Naive B cell (primary cell): ENCODE measurements around the gene TRIO. TPM values are rescaled to one million over a fixed set of nuclear protein-coding genes. Genes with fewer than 3 reads are reported as not detected.
A peak's percentile ranks its signal among the peaks of the same experiment; 100 is the strongest.

ENCODE experiments used
- ATAC-seq, 2 donors: fragments of 150-1000 bp; cut with Tn5 transposase; 2 replicates each; pipeline ENCODE4 v1.10.0; 2021; ENCODE audit warnings: low read depth in 2 of 2, mild to moderate bottlenecking in 2 of 2, moderate library complexity in 2 of 2
- DNase-seq: peaks from one replicate; pipeline ENCODE4 v3.0.0; 2022
- H3K27ac Mint-ChIP-seq, 6 donors: one replicate each; pipeline ENCODE4 v1.8.0; 2020 to 2022; ENCODE audit warnings: mild to moderate bottlenecking in 6 of 6, mixed read lengths in 6 of 6, moderate library complexity in 5 of 6, inconsistent platforms in 2 of 6
- H3K27me3 Mint-ChIP-seq, 3 donors: one replicate each; pipeline ENCODE4 v1.8.0; 2021 to 2022; ENCODE audit warnings: mixed read lengths in 3 of 3, mild to moderate bottlenecking in 1 of 3
- H3K36me3 Mint-ChIP-seq, 2 donors: one replicate each; pipeline ENCODE4 v1.8.0; 2020 to 2022; ENCODE audit warnings: mixed read lengths in 2 of 2, inconsistent platforms in 1 of 2, mild to moderate bottlenecking in 1 of 2
- H3K4me1 Mint-ChIP-seq, 3 donors: one replicate each; pipeline ENCODE4 v1.8.0; 2020 to 2022; ENCODE audit warnings: mixed read lengths in 3 of 3, inconsistent platforms in 1 of 3, mild to moderate bottlenecking in 1 of 3, moderate library complexity in 1 of 3
- H3K4me3 Mint-ChIP-seq, 8 donors: one replicate each; pipeline ENCODE4 v1.8.0; 2020 to 2022; ENCODE audit warnings: mild to moderate bottlenecking in 8 of 8, mixed read lengths in 8 of 8, moderate library complexity in 8 of 8, inconsistent platforms in 2 of 8
- H3K9me3 Mint-ChIP-seq, 7 donors: one replicate each; pipeline ENCODE4 v1.8.0; 2020 to 2022; ENCODE audit warnings: mixed read lengths in 7 of 7, mild to moderate bottlenecking in 5 of 7, inconsistent platforms in 2 of 7, moderate library complexity in 1 of 7
- polyA plus RNA-seq, 6 donors: library from polyadenylated mRNA; unstranded; fragments of 300-500 nt; fragmentation: Illumina TruSeq; gene quantifications; one replicate each; pipeline ENCODE4 v1.2.3, GENCODE V29; 2021; ENCODE audit warnings: low read depth in 6 of 6

TRIO gene
- polyA plus RNA-seq, 6 donors from 2014 or later = 7.3 to 16.4 (median 11.1) TPM

- no peak for ATAC-seq
- Mint-ChIP-seq H3K27ac (no peak overlapping the region), H3K27me3 (no peaks in the 10 kb centered on the region), H3K4me1 (peaks cover 0 to 11% (median 8%) of the 10 kb centered on the region in 3 donors), H3K4me3 (no peak overlapping the region), H3K9me3 (no peaks in the 10 kb centered on the region), H3K36me3 (peaks cover 5 to 44% of the 10 kb centered on the region in 2 donors)
- DNase-seq = no peak
Observed at GRCh38 chr5:14299666-14300065, 156.5 kb downstream of the TRIO start.

GRCh38 chr5:14301186-14301585 lies 158.0 kb downstream of the TRIO start:
- Mint-ChIP-seq H3K9me3 (no peaks in the 10 kb centered on the region), H3K27me3 (no peaks in the 10 kb centered on the region), H3K4me3 (no peak overlapping the region), H3K27ac (peak overlapping the region in 1 of 6 donors; percentile 6), H3K36me3 (peaks cover 9 to 33% of the 10 kb centered on the region in 2 donors), H3K4me1 (peaks cover 0 to 11% (median 8%) of the 10 kb centered on the region in 3 donors)
- ATAC-seq = no peak
- DNase-seq = no peak

DNA sequence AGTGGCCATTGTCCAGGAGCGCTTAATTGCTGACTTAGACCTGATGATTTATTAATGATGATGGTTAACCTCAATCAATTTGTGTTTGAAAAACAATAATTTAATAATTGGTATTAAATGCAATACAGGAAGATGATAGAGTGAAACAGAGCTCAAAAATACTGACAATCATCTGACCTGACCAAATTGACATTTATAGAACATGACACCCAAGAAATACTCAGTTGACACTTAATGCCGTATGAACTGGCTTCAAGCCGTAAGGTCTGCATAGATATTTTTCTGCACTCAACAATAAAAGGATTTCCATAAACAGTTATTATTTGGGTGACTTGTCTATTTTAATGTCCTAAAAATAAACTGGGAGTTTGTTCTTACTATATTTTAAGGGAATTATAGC lies 159.2 kb downstream of the TRIO start:
- H3K27me3 Mint-ChIP-seq = no peaks in the 10 kb centered on the region
- peaks cover 0 to 11% (median 8%) of the 10 kb centered on the region in 3 donors for H3K4me1 Mint-ChIP-seq
- no peak for DNase-seq
- peaks cover 17 to 38% of the 10 kb centered on the region in 2 donors for H3K36me3 Mint-ChIP-seq
- no peak overlapping the region for H3K4me3 Mint-ChIP-seq
- ATAC-seq = no peak
- H3K9me3 Mint-ChIP-seq = no peaks in the 10 kb centered on the region
- H3K27ac Mint-ChIP-seq = peak overlapping the region in 1 of 6 donors; percentile 10

GRCh38 chr5:14305045-14305444 lies 161.9 kb downstream of the TRIO start:
- peaks cover 0 to 4% (median 0%) of the 10 kb centered on the region in 7 donors for H3K9me3 Mint-ChIP-seq
- H3K27me3 Mint-ChIP-seq = no peaks in the 10 kb centered on the region
- H3K4me1 Mint-ChIP-seq = peaks cover 0 to 25% (median 24%) of the 10 kb centered on the region in 3 donors
- peaks cover 25 to 57% of the 10 kb centered on the region in 2 donors for H3K36me3 Mint-ChIP-seq
- peak overlapping the region in 1 of 6 donors; percentile 82 for H3K27ac Mint-ChIP-seq
- DNase-seq (no peak), ATAC-seq (no peak)
- no peak overlapping the region for H3K4me3 Mint-ChIP-seq

- DNase-seq (no peak), ATAC-seq (no peak)
- Mint-ChIP-seq H3K4me1 (peaks cover 0 to 24% (median 22%) of the 10 kb centered on the region in 3 donors), H3K36me3 (peaks cover 28 to 57% of the 10 kb centered on the region in 2 donors), H3K4me3 (no peak overlapping the region), H3K27ac (no peak overlapping the region), H3K27me3 (no peaks in the 10 kb centered on the region), H3K9me3 (peaks cover 0 to 4% (median 0%) of the 10 kb centered on the region in 7 donors)
Observed at GRCh38 chr5:14306329-14306815, 163.2 kb downstream of the TRIO start.

GRCh38 chr5:14308384-14309154 lies 165.4 kb downstream of the TRIO start:
- H3K4me3 Mint-ChIP-seq = peak overlapping the region in 1 of 8 donors; percentile 5
- no peak overlapping the region for H3K27ac Mint-ChIP-seq
- ATAC-seq (no peak), DNase-seq (no peak)
- H3K9me3 Mint-ChIP-seq = peaks cover 0 to 4% (median 0%) of the 10 kb centered on the region in 7 donors
- H3K27me3 Mint-ChIP-seq = no peaks in the 10 kb centered on the region
- H3K4me1 Mint-ChIP-seq = peaks cover 0 to 17% (median 13%) of the 10 kb centered on the region in 3 donors
- peaks cover 33 to 44% of the 10 kb centered on the region in 2 donors for H3K36me3 Mint-ChIP-seq

DNA sequence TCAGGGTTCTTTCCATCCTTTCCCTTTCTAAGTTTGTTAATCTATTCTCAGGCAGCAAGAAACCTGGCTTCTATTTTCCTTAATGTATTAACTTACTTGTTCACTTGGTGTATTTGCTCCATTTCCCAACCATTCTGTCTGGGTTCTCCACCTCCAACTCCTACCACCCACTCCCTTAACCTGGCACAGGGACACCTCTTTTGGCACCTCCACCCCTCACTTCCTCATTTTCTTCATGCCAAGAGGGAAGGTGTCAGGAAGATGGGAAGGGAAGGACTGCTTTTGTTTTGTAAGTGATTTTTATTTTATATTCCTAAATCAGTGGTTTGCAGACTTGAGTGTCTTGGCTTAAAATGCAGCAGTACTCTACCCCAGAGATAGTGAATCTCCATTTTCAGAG lies 166.1 kb downstream of the TRIO start:
- H3K36me3 Mint-ChIP-seq = peaks cover 33 to 38% of the 10 kb centered on the region in 2 donors
- H3K9me3 Mint-ChIP-seq = peaks cover 0 to 4% (median 0%) of the 10 kb centered on the region in 7 donors
- DNase-seq (no peak), ATAC-seq (no peak)
- H3K4me1 Mint-ChIP-seq = peaks cover 0 to 17% (median 13%) of the 10 kb centered on the region in 3 donors
- H3K27ac Mint-ChIP-seq = peak overlapping the region in 2 of 6 donors; percentile 63 to 95
- H3K27me3 Mint-ChIP-seq = no peaks in the 10 kb centered on the region
- no peak overlapping the region for H3K4me3 Mint-ChIP-seq

DNA sequence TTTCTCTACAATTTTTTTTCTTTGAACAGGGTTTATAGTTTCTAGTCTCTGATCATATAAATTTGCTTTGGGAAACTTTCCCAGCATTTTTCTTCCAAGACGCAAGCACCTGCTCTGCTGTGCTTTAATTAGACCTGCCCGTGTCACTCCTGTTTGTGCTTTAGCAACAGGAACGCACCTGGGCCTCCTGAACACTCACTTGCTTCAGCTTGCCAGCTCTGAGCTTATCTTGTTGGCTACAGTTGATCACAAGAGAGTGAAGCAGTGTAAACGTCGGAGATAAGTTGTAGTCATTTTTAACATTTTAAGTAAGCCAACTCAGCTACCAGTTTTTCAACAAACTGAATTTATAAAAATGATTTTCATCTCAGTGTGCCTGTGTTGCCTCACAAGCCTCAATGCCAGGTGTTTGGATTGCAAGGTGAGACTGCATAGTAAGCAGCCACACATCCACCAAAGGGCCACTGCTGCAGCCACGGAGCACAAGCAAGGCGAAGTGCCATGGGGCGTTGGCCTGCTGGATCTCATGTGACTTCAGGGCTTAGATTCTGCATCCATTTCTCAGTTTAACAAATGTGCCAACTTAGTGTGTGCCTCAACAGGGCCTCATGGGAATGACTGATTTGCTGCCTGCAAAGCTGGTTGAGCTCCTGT lies 166.9 kb downstream of the TRIO start:
- peak overlapping the region in 1 of 6 donors; percentile 49 for H3K27ac Mint-ChIP-seq
- H3K4me3 Mint-ChIP-seq = no peak overlapping the region
- ATAC-seq = no peak
- peaks cover 0 to 17% (median 13%) of the 10 kb centered on the region in 3 donors for H3K4me1 Mint-ChIP-seq
- no peaks in the 10 kb centered on the region for H3K27me3 Mint-ChIP-seq
- no peak for DNase-seq
- peaks cover 33 to 38% of the 10 kb centered on the region in 2 donors for H3K36me3 Mint-ChIP-seq
- H3K9me3 Mint-ChIP-seq = peaks cover 0 to 4% (median 0%) of the 10 kb centered on the region in 7 donors

DNA sequence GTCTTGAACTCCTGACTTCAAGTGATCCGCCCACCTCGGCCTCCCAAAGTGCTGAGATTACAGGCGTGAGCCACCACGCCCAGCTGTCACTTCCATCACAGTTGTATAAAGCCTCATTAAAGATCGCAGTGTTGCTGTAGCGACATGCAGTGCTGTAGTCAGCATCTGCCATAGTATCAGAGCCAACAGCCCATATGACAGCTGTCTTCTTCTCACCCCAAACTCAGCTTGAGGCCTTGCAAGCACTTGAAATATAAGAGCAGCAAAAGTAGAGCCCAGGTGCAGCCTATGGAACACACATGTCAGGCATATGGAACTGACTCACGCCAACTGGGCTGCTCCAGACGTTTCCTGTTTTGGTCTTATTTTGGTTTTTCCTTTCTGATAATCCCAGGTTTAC lies 167.8 kb downstream of the TRIO start:
- DNase-seq (no peak), ATAC-seq (no peak)
- Mint-ChIP-seq H3K27ac (no peak overlapping the region), H3K4me1 (peaks cover 0 to 17% (median 13%) of the 10 kb centered on the region in 3 donors), H3K4me3 (no peak overlapping the region), H3K27me3 (no peaks in the 10 kb centered on the region), H3K9me3 (peaks cover 0 to 4% (median 0%) of the 10 kb centered on the region in 7 donors), H3K36me3 (peaks cover 36 to 38% of the 10 kb centered on the region in 2 donors)

DNA sequence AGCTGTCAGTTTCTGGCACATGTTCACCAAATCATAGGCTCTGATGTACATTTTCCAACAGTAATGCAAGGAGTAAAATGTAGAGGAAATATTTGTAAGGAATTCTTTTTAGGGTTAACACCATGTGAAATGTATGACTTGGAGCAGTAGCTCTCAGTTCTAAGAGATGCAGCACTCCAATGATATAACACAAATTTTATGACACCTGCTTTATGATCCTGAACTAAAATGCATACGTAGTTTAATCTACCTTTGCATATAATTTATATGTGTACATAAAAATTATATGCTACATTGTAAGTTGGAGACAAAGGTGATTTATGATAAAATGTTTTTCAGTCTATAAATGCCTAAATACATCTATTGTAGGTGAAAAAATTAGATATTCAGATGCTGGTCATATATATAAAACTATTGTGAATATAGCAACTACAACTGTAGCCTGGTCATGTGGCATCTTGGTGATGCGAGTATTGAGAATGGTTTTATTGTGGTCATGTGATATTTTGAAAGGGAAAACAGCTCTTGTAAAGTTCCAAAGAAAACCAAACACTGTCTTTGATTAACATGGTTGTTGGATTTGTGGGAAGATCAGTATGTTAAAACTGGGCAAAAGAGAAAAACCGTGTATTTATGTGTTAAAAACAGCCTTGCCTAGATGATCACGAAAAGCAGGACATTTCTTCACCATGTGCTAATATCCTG lies 171.0 kb downstream of the TRIO start:
- ATAC-seq = no peak

GRCh38 chr5:14316471-14316870 lies 173.3 kb downstream of the TRIO start:
- H3K4me1 Mint-ChIP-seq = peaks cover 0 to 5% (median 4%) of the 10 kb centered on the region in 3 donors
- no peak overlapping the region for H3K4me3 Mint-ChIP-seq
- peaks cover 33 to 55% of the 10 kb centered on the region in 2 donors for H3K36me3 Mint-ChIP-seq
- no peak for DNase-seq
- H3K9me3 Mint-ChIP-seq = peaks cover 0 to 5% (median 0%) of the 10 kb centered on the region in 7 donors
- no peak for ATAC-seq
- H3K27ac Mint-ChIP-seq = no peak overlapping the region
- H3K27me3 Mint-ChIP-seq = no peaks in the 10 kb centered on the region

More for the DNA sequence above, 171.0 kb downstream of the TRIO start:
- H3K36me3 Mint-ChIP-seq = peaks cover 24 to 39% of the 10 kb centered on the region in 2 donors
- H3K4me1 Mint-ChIP-seq = peaks cover 0 to 4% (median 3%) of the 10 kb centered on the region in 3 donors
- no peak overlapping the region for H3K27ac Mint-ChIP-seq
- no peak for DNase-seq
- H3K9me3 Mint-ChIP-seq = no peaks in the 10 kb centered on the region
- H3K27me3 Mint-ChIP-seq = no peaks in the 10 kb centered on the region
- no peak overlapping the region for H3K4me3 Mint-ChIP-seq

DNA sequence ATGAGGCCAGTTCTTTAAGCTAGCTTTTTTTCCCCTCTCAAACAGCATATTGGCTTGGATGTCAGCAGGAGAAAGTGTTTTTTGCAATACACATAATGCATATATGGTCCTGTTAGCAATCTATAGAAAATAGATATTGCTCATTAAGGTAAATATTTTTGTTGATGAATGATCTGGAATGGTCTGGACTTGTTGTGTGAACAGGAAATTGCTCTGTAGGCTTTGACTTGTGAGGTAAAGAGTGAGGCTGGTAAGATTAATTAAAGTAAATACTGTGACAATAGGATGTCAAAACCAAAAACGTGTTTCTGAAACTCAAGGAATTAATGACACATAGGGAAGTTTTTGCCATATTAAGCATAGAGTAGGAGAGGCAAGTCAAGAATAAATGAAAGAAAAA lies 176.0 kb downstream of the TRIO start:
- H3K4me1 Mint-ChIP-seq = peaks cover 0 to 5% (median 4%) of the 10 kb centered on the region in 3 donors
- no peak for DNase-seq
- ATAC-seq = no peak
- H3K27ac Mint-ChIP-seq = peak overlapping the region in 1 of 6 donors; percentile 49
- H3K4me3 Mint-ChIP-seq = no peak overlapping the region
- peaks cover 39 to 67% of the 10 kb centered on the region in 2 donors for H3K36me3 Mint-ChIP-seq
- H3K27me3 Mint-ChIP-seq = no peaks in the 10 kb centered on the region
- peaks cover 0 to 5% (median 2%) of the 10 kb centered on the region in 7 donors for H3K9me3 Mint-ChIP-seq

DNA sequence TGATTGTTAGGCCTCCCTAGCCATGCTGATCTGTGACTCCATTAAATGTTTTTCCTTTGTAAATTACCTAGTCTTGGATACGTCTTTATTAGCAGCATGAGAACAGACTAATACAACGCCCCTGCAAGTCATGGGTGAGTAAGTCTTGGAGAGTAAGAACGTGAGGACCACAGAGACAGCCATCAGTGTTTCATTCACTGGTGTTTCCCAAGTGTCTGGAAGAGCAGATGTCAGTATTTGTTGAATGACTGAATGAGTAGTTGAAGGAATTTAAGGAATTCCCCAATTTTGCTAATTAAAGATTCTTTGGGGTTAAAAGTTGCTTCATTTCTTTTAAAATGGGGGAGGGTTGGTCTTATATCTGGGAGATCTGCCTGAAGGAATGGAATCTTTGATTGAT lies 178.8 kb downstream of the TRIO start:
- Mint-ChIP-seq H3K4me1 (peaks cover 11 to 12% (median 12%) of the 10 kb centered on the region in 3 donors), H3K9me3 (peaks cover 0 to 5% (median 2%) of the 10 kb centered on the region in 7 donors), H3K27me3 (no peaks in the 10 kb centered on the region), H3K4me3 (no peak overlapping the region), H3K36me3 (peaks cover 37 to 58% of the 10 kb centered on the region in 2 donors), H3K27ac (peak overlapping the region in 3 of 6 donors; percentile 1 to 58 (median 26))
- no peak for DNase-seq
- ATAC-seq = no peak
